GM23338 (cell line): ENCODE measurements around the gene TMEM120B. TPM values are rescaled to one million over a fixed set of nuclear protein-coding genes. Genes with fewer than 3 reads are reported as not detected.

Experiments
- ATAC-seq: fragments of 200-7000 bp; cut with Tn5 transposase; 3 replicates; pipeline ENCODE4 v1.9.1; 2020
- DNase-seq: peaks from one replicate; pipeline ENCODE4 v3.0.0-alpha.2; 2015; ENCODE audit warnings: low spot score
- H2AFZ ChIP-seq: fragments of 200-600 bp; sonication (generic); 2 replicates; pipeline ENCODE4 v1.8.0; 2016; ENCODE audit warnings: antibody characterized with exemption, mild to moderate bottlenecking, moderate library complexity
- H3F3A ChIP-seq: fragments of 200-600 bp; sonication (generic); replicated peaks from 2 replicates; pipeline ENCODE4 v1.8.0; 2017; ENCODE audit warnings: antibody characterized with exemption, mixed run types, low read depth
- H3K27ac ChIP-seq: fragments of 200-600 bp; sonication (generic); 2 replicates; pipeline ENCODE4 v1.6.1; 2016; ENCODE audit warnings: low read depth
- H3K27me3 ChIP-seq: fragments of 200-600 bp; sonication (generic); 2 replicates; pipeline ENCODE4 v1.8.0; 2016; ENCODE audit warnings: mild to moderate bottlenecking, mixed run types, moderate library complexity; ENCODE audit not compliant: insufficient read depth
- H3K36me3 ChIP-seq: fragments of 200-600 bp; sonication (generic); 2 replicates; pipeline ENCODE4 v1.8.0; 2016; ENCODE audit warnings: mild to moderate bottlenecking; ENCODE audit not compliant: insufficient read depth
- H3K4me1 ChIP-seq: fragments of 200-600 bp; sonication (generic); 2 replicates; pipeline ENCODE4 v1.8.0; 2016; ENCODE audit warnings: mild to moderate bottlenecking, moderate library complexity; ENCODE audit not compliant: insufficient read depth
- H3K4me2 ChIP-seq: fragments of 200-600 bp; sonication (generic); 2 replicates; pipeline ENCODE4 v1.7.1; 2017; ENCODE audit warnings: mixed run types
- H3K4me3 ChIP-seq: fragments of 200-600 bp; sonication (generic); 2 replicates; pipeline ENCODE4 v1.6.1; 2016; ENCODE audit warnings: mixed run types
- H3K79me2 ChIP-seq: fragments of 200-600 bp; sonication (generic); replicated peaks from 2 replicates; pipeline ENCODE4 v1.8.0; 2017; ENCODE audit warnings: mild to moderate bottlenecking; ENCODE audit not compliant: insufficient read depth
- H3K9me2 ChIP-seq: fragments of 200-600 bp; sonication (generic); 2 replicates; pipeline ENCODE4 v1.8.0; 2017; ENCODE audit not compliant: insufficient read depth
- H4K20me1 ChIP-seq: fragments of 200-600 bp; sonication (generic); replicated peaks from 2 replicates; pipeline ENCODE4 v1.8.0; 2017; ENCODE audit warnings: mild to moderate bottlenecking; ENCODE audit not compliant: insufficient read depth
- H3K27ac Mint-ChIP-seq: 2 replicates; pipeline ENCODE4 v1.8.0; 2020; ENCODE audit warnings: inconsistent platforms, mild to moderate bottlenecking, moderate library complexity, mixed read lengths
- H3K27me3 Mint-ChIP-seq: 3 replicates; pipeline ENCODE4 v1.8.0; 2022; ENCODE audit warnings: low read depth, mild to moderate bottlenecking, moderate library complexity, mixed read lengths, inconsistent platforms; ENCODE audit not compliant: insufficient read depth, poor library complexity
- H3K36me3 Mint-ChIP-seq: 3 replicates; pipeline ENCODE4 v1.8.0; 2021; ENCODE audit warnings: low read depth, mild to moderate bottlenecking, inconsistent platforms, moderate library complexity, mixed read lengths
- H3K4me1 Mint-ChIP-seq: 3 replicates; pipeline ENCODE4 v1.8.0; 2020; ENCODE audit warnings: mild to moderate bottlenecking, inconsistent platforms, mixed read lengths
- H3K4me3 Mint-ChIP-seq: 3 replicates; pipeline ENCODE4 v1.8.0; 2021; ENCODE audit warnings: moderate library complexity, mild to moderate bottlenecking, inconsistent platforms, mixed read lengths
- H3K9me3 Mint-ChIP-seq: 3 replicates; pipeline ENCODE4 v1.8.0; 2020; ENCODE audit warnings: moderate library complexity, mild to moderate bottlenecking, inconsistent platforms, mixed read lengths
- CREB1 ChIP-seq: fragments of 250-450 bp; sonication (Bioruptor Pico); IDR thresholded peaks from 2 replicates; pipeline ENCODE4 v1.5.0; 2020; ENCODE audit warnings: low read depth, mild to moderate bottlenecking, moderate library complexity
- CTCF ChIP-seq, 2 experiments: fragments of 200-600 bp in 1 of 2; sonication (generic) in 1 of 2; conservative IDR thresholded peaks; 2 replicates each; pipeline versions ENCODE4 v1.5.1 to v1.6.1; 2016 to 2017; ENCODE audit warnings: antibody characterized with exemption in 2 of 2, low read depth in 2 of 2, mild to moderate bottlenecking in 2 of 2, moderate library complexity in 1 of 2
- JUNB ChIP-seq: IDR thresholded peaks from one replicate; pipeline ENCODE4 v1.6.1; 2016; ENCODE audit warnings: antibody characterized with exemption; ENCODE audit not compliant: unreplicated experiment
- REST ChIP-seq: IDR thresholded peaks from one replicate; pipeline ENCODE4 v1.6.1; 2018; ENCODE audit warnings: antibody characterized with exemption; ENCODE audit not compliant: unreplicated experiment
- ZNF462 ChIP-seq: fragments of 250-450 bp; sonication (Bioruptor Pico); IDR thresholded peaks from 2 replicates; pipeline ENCODE4 v1.5.0; 2020; ENCODE audit warnings: mild to moderate bottlenecking, moderate library complexity
- polyA plus RNA-seq: library from polyadenylated mRNA; unstranded; fragments of >200 nt; fragmentation: Nextera tagmentation; extraction: Ambion mirVana; gene quantifications from 2 replicates; pipeline ENCODE4 v1.2.1, GENCODE V29; 2016
- total RNA-seq: library from RNA; depleted of rRNA; stranded (reverse); fragments of >200 nt; shearing (Covaris generic); gene quantifications from 2 replicates; pipeline ENCODE4 v1.2.3, GENCODE V29; 2014

TMEM120B gene
- total and polyA plus RNA-seq, 2 experiments from 2014 or later: 15.0 to 36.0 TPM

GRCh38 chr12:121688966-121689365 lies 23.6 kb upstream of the TMEM120B start:
- H3K27ac Mint-ChIP-seq: no peak overlapping the region; the same call in 1 of the 2 replicates
- no peaks in the 10 kb centered on the region for H3K36me3 Mint-ChIP-seq
- H3K27me3 Mint-ChIP-seq: peaks cover 16% of the 10 kb centered on the region
- Histone ChIP-seq H3K27ac (no peak overlapping the region), H3K4me1 (no peaks in the 10 kb centered on the region), H3K27me3 (no peaks in the 10 kb centered on the region), H3K4me3 (no peak overlapping the region), H3K36me3 (no peaks in the 10 kb centered on the region), H4K20me1 (no peaks in the 10 kb centered on the region), H3K4me2 (no peak overlapping the region), H3F3A (0 out of 2 replicates have a peak, but pooled peaks cover 2% of the 10 kb centered on the region), H3K79me2 (no peaks in the 10 kb centered on the region), H2AFZ (no peak overlapping the region), H3K9me2 (no peaks in the 10 kb centered on the region)
- H3K4me1 Mint-ChIP-seq: peaks cover 2% of the 10 kb centered on the region; the same call in 1 of the 3 replicates
- TF ChIP-seq REST (no peak), JUNB (no peak), CTCF (conservative IDR thresholded peaks at IDR 0.05; ENCODE audit: low read depth in 2 of 2) (no peak), ZNF462 (CRISPR knock-in tag) (no peak), CREB1 (CRISPR knock-in tag) (no peak)
- DNase-seq (no peak), ATAC-seq (no peak)
- H3K4me3 Mint-ChIP-seq: no peak overlapping the region
- H3K9me3 Mint-ChIP-seq: no peaks in the 10 kb centered on the region; the same call in 2 of the 3 replicates
